Ovary (tissue), 3 donors: ENCODE measurements around the gene USF1.

Experiments
- CTCF ChIP-seq, 3 donors: fragments of 450-650 bp in 2 of 3; fragments of 200-600 bp in 1 of 3; IDR thresholded peaks; one replicate each; pipeline versions ENCODE4 v1.5.1 to v1.8.0; 2016 to 2022; ENCODE audit warnings: antibody characterized with exemption in 3 of 3, mild to moderate bottlenecking in 1 of 3
- POLR2A ChIP-seq: fragments of 450-650 bp; IDR thresholded peaks from one replicate; pipeline ENCODE4 v1.6.1; 2017; ENCODE audit warnings: antibody characterized with exemption, mild to moderate bottlenecking, moderate library complexity
- donor health status: DM: no; HTN: no; CAD: no.

- TF ChIP-seq POLR2A (no peak), CTCF (IDR thresholded peaks at IDR 0.05) (no peak)
These were observed 27.8 kb downstream of the USF1 start for GRCh38 chr1:161017756-161018630.
